ENCODE measurements around the gene FBXO9.
A peak's percentile ranks its signal among the peaks of the same experiment; 100 is the strongest.

FBXO9 gene

DNA sequence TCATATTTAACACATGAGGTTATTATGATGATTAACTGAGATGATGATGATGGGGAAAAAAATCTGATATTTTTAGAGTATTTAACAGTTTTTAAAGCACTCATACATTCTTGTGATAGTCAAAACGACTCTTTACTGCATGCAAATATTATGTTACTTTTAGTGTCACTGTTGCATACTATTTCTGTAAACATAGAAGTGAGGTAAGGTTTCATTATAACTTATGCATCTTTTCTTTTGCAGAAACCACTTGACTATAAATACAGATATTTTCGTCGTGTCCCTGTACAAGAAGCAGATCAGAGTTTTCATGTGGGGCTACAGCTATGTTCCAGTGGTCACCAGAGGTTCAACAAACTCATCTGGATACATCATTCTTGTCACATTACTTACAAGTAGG, 30.1 kb downstream of the FBXO9 start:
- DNase-seq (ENCODE audit: low spot score): no peak

DNA sequence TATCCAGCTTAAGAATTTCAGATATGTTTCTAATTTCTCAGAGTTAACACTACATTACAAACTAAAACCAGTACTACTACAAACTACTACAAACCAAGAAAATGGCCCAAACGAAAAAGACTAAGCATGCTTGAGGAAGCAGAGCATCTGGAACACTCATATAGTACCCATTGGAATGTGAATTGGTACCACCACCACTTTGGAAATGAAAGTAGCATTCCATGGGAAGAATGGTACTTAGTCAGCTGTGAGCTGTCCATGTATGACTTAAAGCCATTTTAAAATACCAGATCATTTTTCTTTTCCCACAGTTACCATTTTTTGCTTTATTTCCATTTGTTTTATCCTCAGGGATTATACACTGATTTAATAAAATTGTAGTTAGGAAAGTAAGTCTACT, 30.5 kb downstream of the FBXO9 start:
- peak; percentile 44 for DNase-seq (ENCODE audit: low spot score)

DNA sequence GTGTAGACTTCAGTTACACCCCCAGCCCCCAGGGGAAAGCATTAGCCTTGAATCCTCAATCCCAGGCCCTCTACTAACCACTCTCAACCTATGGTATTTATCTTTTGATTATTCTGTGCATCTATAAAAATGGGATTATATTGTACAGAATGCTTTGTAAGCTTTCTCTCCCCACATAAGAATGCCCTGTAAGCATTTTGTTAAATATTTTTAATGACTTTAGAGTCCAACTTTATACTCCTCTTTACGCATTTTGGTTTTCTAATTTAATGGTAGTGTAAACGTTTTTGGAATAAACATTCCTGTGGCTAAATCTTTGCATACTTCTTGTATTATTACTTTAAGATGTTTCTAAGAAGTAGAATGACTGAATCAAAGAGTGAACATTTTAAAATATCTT, 35.4 kb downstream of the FBXO9 start:
- DNase-seq (ENCODE audit: low spot score): no peak

DNA sequence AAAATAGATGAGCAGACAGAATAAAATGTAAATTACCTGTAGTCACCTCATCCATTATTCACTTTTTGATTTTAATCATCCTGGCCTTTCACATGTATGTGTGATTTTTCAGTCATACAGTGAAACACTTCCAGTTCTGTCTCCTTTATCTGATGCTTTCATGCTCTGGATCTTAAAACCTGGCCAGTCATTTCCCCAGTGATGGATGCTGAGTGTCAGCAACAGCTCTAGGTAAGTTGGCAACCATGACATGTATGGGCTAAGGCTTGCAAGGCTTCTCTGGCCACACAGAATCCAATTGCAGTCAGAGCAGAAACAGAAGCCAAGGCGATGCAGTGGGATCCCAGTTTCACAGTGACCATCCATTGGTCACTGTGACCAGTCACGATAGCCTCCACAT, 35.8 kb downstream of the FBXO9 start:
- DNase-seq (ENCODE audit: low spot score): no peak

DNA sequence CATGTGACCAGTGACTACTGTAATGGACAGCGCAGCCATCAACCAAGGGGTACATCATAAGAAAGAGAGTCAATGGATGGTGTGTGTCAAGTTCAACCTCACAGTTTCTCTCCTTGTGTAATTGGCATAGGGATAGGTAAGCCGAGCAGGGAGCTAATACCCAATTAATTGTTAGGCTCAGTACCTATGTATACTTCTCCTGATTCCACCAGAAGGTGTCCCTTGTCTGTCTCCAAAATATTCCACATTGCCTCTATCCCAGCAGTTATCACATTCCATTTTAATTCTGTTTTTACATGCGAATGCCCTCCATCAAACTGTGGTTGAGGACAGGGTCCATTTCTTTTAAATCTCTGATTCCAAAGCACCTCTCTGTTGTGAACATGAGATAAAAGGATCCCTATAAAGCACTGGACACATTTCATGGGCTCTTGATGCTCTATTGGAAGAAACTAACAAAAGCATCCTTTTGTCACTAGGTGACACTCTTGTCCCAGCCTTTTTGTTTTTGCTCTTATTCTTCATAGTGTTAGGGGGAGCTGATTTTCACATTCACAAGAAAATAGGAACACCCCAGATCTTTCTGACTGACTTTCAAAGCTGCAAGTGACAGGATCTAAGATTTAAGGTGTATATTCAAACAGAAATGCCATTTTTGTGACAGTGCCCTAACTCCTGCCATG, 38.9 kb downstream of the FBXO9 start:
- DNase-seq (ENCODE audit: low spot score): peak; percentile 18

DNA sequence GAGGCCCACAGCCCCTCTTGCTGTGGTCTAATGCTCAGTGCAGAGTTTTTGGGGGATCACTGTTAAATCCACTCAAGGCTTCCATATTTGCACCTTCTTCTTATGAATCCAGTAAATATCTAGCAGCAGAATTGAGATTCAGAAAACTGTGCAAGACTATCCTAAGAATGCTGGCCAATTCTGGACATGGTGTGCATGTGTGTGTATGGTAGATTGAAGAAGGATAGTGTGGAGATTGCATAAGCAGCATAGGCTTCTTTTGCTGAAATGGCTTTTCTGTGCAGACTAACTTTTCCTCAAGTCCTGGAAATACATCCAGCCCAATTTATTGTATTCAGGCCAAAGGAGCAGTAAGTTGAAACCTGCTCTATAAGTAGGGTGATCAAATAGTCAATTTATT, 39.7 kb downstream of the FBXO9 start:
- DNase-seq (ENCODE audit: low spot score): no peak

DNA sequence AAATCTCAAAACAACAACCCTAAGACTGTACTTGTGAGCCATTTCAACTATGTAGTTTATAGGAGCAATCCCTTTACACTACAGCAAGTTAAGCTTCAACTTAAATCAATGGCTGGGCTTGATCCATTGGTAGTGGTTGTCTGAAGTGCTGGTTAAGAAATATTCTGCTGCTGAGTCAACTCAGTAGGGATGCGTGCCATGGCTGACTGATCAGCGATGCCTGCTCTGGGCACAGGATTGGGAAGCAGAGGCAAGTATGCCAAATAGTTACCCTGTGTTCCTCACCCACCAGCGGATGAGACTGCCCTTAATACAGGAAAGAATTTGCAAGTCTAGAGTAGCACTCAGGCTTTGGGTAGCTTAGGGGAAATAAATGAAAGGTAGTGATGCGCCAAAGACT, 41.9 kb downstream of the FBXO9 start:
- peak; percentile 74 for DNase-seq (ENCODE audit: low spot score)

DNA sequence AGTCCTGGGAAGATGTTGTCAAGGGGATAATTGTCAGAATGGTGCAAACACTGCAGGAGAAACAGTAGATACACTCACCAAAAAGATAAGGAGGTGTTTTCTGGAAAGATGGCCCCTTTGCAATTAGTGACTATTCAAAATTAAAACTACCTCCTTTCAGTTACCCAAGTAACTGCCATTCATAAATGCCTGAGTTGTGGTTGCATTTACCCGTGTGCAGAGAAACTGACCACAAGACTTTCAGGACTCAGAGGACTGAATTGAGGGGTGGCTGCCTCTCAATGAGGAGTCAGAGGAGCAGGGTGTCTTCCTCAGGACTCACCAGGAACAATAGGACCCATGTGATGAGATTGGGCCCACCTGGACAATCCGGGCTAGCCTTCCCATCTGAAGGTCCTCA, 44.4 kb downstream of the FBXO9 start:
- DNase-seq (ENCODE audit: low spot score): no peak

DNA sequence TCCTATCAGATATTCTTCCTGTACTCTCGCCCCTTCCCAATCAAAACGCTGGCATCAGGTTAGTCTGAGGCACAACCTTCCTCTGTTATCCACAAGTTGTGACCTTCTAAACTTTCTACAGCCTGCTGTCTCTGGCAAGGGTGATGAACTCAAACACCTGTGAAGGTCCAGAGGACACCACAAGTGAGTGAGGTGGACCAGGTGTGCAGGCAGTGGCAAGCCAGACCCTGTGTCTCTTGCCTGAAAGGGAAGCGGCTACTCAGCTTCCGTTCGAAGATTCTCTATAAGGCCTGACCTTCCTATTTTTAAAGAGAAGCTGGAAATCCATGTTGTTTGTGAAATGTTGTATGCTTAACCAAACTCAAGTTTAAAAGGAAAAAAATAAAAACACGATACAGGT, 46.7 kb downstream of the FBXO9 start:
- no peak for DNase-seq (ENCODE audit: low spot score)

DNA sequence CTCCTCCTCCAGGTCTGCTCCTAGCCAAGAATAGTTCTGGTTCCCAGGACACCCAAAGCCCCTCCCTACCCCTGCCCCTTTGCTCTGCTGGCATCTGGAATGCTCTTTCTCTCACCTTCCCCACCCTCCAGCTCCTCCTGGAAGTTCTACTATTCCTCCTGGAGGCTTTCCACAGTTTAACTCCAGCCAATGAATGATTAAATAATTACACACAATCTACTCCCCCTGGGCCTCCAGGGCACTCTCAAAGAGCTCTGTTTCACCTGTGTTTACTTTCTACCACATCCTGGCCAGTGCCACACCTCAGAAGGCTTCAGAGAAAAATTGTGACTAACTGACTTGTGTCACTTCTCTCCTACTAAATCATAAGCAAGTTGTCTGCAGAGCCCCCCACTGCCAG, 47.2 kb downstream of the FBXO9 start:
- DNase-seq (ENCODE audit: low spot score): no peak

DNA sequence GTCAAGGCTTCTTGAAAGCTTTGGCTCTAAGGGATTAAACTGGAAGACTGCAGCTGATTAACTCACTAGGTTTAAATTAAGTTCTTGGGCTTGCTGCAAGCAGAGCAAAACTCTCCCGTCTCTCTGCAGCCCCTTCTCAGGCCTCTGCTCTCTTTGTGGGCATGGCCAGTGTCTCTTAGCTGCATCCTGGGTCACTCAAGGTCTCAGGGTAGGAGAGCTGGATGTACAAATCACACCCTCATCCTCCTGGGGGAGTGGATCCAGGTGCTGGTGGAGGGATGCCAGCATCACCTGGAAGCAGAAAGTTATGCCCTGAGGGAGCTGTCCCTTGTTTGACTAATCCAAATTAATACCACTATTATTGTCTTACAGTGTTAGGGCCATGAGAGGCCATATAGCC, 47.7 kb downstream of the FBXO9 start:
- DNase-seq (ENCODE audit: low spot score): no peak

DNA sequence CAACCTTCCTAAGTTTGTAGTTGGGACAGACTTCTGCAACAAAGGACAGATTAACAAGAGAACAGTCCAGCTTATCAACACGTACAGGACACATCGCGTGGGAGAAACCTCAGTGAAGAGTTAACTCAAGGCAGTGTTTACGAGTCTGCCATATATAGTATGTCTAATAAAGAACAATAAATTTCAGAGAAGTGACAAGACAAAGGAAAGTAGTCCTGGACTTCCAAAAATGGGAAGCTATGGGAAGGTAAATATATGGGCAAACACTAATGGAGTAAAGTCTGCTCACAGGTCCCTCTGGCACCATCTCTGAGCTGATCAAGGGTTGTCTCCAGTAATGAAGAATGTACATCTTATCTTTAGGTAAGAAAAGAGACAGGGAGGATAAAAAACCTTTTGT, 48.5 kb downstream of the FBXO9 start:
- DNase-seq (ENCODE audit: low spot score): no peak

DNA sequence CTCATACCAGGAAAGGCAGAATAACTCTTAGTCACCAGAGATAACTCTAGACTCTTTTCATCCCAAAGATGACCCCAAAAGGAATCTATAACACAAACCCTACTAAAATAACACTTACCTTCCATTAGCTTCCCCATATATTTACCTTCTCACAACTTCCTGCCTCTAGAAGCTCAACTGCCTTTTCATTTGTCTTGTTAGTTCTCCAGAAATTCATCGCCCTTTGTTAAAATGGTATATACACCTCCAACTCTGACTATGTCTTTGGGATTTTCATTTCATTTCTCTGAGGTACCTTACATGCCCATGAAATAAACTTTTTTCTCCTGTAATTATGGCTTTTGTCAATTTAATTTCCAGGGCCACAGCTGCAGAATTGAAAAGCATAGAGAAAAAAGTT, 49.9 kb downstream of the FBXO9 start:
- no peak for DNase-seq (ENCODE audit: low spot score)

DNA sequence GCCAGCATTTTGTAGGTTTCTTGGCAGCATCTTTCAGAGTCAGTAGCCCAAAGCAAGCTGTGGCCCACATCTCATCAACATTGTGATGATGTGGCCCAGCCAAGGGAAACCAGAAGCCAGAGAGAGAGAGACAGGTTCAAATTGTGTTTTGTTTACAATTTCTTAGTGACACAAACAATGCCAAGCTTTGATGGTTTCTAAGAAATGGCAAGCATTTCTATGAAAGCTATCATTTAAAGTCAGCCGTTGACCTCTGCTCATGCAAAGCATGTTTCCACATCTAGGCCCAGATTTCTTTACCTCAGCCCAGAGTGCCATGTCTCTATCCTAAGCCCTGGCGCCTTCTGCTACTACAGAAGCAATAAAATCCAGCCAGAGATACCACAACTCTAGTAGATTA, 50.5 kb downstream of the FBXO9 start:
- no peak for DNase-seq (ENCODE audit: low spot score)

DNA sequence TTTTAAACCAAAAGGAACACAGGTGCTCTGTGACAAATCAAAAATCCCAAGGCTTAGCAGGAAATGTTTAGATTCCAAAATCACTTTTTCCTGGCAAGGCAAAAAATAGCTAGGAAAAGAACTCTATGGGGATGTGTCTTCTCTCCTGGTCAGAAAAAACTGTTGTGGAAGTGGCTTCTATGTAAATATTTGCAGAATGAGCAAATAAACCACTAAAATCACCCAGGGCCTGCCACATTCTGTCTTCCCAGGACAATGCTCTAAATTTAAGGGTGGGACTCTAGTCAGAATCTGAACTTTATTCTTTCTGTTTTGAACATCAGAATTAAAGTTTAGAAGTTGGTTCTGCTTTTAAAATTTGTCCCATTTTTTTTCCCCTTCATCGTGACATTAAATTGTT, 54.1 kb downstream of the FBXO9 start:
- peak; percentile 63 for DNase-seq (ENCODE audit: low spot score)

DNA sequence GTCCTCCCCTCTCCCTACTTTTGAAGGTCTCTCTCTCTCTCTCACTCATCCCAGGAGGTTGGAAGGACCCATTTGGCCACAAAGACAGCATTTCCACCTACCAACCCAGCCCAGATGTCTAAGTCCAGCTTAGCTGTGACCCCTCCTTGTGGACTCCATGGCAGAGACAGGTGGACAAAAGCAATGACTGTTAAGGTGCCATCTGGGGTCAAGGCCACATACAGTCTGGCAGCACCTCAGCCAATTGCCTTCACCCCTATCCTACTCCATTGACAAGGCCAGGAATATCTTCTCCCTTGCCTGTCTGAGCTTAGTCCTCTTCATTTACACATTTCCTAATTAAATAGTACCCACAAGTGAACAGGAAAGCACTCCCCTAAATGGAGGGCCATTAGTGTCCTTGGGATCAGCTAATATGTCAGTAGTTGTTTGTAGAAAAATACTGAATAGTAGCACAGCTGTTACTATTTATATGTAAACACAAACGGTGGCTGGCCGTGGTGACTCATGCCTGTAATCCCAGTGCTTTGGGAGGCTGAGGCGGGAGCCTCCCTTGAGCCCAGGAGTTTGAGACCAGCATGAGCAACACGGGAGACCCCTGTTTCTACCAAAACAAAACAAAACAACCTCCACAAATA, 54.7 kb downstream of the FBXO9 start:
- DNase-seq (ENCODE audit: low spot score): peak; percentile 65

DNA sequence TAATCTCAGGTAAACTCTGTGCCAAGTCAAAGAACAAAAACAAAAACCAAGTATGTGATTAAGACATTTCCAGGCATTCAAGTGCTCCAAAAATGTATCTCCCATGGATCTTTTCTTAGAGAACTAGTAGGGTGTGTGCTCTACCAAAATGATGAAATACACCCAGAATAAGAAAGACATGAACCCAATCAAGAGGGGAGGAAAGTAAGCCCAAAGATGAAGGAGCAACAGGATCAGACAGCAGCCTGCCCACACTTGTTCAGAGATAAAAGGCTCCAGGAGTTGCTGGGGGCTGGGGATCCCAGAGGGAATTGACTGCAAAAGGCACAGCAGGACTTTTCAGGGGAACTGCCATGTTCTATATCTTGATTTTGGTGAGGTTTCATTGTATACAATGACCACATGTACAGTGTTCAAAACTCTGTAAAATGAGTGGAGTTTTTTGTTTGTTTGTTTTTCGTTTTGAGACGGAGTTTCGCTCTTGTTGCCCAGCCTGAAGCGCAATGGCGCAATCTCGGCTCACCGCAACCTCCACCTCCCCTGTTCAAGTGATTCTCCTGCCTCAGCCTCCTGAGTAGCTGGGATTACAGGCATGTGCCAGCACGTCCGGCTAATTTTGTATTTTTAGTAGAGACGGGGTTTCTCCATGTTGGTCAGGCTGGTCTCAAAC, 59.1 kb downstream of the FBXO9 start:
- DNase-seq (ENCODE audit: low spot score): no peak

DNA sequence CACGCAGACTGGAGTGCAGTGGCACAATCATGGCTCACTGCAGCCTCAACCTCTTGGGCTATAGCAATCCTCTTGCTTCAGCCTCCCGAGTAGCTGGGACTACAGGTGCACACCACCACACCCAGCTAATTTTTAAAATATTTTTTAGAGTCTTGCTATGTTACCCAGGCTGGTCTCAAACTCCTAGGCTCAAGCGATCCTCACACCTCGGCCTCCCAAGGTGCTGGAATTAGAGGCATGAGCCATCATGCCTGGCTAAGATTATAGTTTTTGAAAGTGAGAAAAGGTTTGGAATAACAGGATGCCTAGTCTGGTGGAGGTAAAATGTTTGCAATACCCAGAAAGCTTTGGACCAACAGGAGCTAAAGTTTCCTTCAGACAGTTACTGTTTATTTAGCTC, 60.1 kb downstream of the FBXO9 start:
- DNase-seq (ENCODE audit: low spot score): no peak

DNA sequence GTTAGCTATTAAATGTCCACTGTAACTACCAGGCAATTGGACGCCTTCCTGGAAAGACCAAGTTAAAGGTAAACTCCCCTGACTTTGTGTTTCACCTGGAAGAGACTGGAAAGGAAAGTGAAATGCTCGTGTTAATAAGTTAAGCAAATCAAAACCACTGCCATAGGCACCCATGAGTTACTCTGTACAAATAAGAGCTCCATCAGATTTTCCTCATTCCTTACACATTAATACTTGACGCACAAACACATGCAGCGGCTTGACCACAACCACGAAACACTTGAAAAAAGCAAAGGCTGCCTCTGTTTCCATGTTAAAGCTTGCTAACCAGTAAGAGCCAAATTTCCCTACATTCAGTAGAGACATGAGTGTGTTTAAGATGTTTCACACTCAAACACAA, 63.6 kb downstream of the FBXO9 start:
- DNase-seq (ENCODE audit: low spot score): no peak

DNA sequence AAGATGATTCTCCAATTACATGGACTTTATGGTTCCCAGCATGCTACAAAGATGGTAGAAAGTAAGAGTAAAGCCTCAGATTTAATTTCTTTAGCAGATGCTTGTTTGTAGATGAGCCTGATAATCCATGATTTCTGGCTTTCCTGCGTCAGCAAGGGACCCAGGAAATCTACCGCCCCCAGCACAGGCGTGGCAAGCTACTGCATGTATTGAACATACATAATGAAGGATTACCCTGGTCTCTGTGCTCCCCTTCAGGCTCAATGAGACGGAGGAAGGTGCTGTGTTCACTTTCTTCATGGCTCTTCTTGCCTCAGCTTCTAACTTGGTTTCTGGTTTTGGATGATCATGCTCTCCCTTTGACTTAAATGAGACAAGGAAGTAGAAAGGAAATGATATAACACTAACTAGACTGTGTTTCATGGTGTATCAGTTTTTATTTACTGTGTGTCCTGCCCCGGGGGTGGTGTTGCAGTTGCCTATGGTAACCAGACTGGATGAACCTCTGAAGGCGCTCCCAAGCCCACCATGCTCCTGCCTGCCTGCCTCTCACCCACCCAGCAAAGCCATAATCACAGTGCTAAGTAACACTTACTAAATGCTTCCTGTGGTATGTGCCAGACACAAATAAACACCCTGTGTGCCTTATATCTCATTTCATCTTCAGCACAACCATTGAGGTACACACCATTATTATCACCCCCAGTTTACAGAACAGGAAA, 65.5 kb downstream of the FBXO9 start:
- no peak for DNase-seq (ENCODE audit: low spot score)

DNA sequence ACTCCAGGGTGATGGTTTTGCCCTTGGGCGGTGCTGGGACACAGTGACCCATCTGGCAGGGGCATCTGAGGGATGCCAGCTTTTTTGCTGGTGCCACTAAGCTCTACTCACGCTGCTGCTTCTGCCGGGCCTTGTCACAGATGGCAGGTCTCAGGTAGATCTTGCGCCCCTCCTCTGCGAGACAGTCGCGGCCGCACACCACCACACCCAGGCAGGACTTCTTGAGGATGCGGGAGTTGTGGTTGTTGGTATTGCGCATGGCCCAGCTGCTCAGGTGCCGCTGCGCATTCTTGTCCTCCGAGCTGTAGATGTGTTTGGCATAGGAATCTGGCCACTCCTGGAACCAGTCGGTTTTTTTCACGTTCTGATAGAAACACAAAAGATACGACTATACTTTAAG, 68.8 kb downstream of the FBXO9 start:
- no peak for DNase-seq (ENCODE audit: low spot score)

DNA sequence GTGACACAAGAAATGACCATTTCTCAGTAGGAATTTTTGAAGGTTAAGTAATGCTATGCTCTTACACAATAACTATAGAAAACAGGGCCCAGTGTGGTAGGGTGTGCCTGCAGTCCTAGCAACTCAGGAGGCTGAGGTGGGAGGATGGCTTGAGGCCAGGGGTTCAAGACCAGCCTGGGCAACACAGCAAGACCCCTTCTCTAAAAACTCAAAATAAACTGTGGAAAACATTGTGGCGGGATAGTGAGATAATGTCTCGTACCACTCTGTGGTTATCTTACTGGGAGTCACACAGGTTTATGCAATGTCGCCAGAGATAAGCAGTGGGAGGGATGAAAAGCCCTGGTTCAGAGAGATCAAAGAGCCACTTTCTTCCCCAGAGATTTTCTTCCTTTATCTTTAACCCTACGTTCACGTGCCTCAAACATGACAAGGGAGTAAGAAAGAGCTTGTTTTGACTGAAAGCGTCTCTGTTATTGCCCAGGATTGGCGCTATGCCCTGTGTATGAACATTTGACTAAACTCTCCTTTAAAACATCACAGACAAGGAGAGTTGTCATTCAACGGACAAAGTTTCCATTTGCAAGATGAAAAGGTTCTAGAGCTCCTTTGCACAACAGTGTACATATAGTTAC, 69.5 kb downstream of the FBXO9 start:
- DNase-seq (ENCODE audit: low spot score): no peak
